ENCODE data around the gene CTSE.
"Not testable (repeated sequence)": the region's sequence is repeated elsewhere in the genome, so short reads cannot be mapped to it uniquely, and the experiment has no call there.

CTSE gene

GRCh38 chr1:206002871-206003801, 20.6 kb downstream of the CTSE start, which contains the start of gene RAB7B:
Gene RAB7B, minus strand, starts transcription at chr1:206003395. Its CDS starts 9,260 bp downstream, at chr1:205994135.
- TF ChIP-seq CTCF (conservative IDR thresholded peaks at IDR 0.05; ENCODE audit: low read depth, low read length), result no peak
- no peak for DNase-seq (ENCODE audit: low read depth)
- H3K4me3 ChIP-seq (ENCODE audit: low read length), result no peak within 1 kb of the TSS

- no peak for TF ChIP-seq CTCF (conservative IDR thresholded peaks at IDR 0.05; ENCODE audit: low read depth, low read length)
- H3K4me3 ChIP-seq (ENCODE audit: low read length), result no peak overlapping the region
- DNase-seq (ENCODE audit: low read depth), result no peak
Measured at GRCh38 chr1:206002160-206002559, 21.5 kb downstream of the CTSE start.

- peak; percentile 9 for TF ChIP-seq CTCF (conservative IDR thresholded peaks at IDR 0.05; ENCODE audit: low read depth, low read length)
- DNase-seq (ENCODE audit: low read depth), result peak; percentile 79
- H3K4me3 ChIP-seq (ENCODE audit: low read length), result no peak overlapping the region
Measured at GRCh38 chr1:206001476-206001888, 22.2 kb downstream of the CTSE start.

- no peak overlapping the region for H3K4me3 ChIP-seq (ENCODE audit: low read length)
- no peak for DNase-seq (ENCODE audit: low read depth)
- TF ChIP-seq CTCF (conservative IDR thresholded peaks at IDR 0.05; ENCODE audit: low read depth, low read length), result no peak
Measured at GRCh38 chr1:206000641-206001339, 22.9 kb downstream of the CTSE start.

GRCh38 chr1:205998457-205999241, 25.0 kb downstream of the CTSE start:
- TF ChIP-seq CTCF (conservative IDR thresholded peaks at IDR 0.05; ENCODE audit: low read depth, low read length), result no peak
- H3K4me3 ChIP-seq (ENCODE audit: low read length), result no peak overlapping the region
- DNase-seq (ENCODE audit: low read depth), result no peak

- DNase-seq (ENCODE audit: low read depth); H3K4me3 ChIP-seq (ENCODE audit: low read length): not testable (repeated sequence)
Measured at GRCh38 chr1:205996641-205997040, 27.1 kb downstream of the CTSE start.

- H3K4me3 ChIP-seq (ENCODE audit: low read length), result no peak overlapping the region
- TF ChIP-seq CTCF (conservative IDR thresholded peaks at IDR 0.05; ENCODE audit: low read depth, low read length), result no peak
- no peak for DNase-seq (ENCODE audit: low read depth)
Measured at GRCh38 chr1:205994346-205994745, 29.3 kb downstream of the CTSE start.

Data from retinal pigment epithelial cell (primary cell).